ENCODE measurements around the gene PNMA6E. TPM values are rescaled to one million over a fixed set of nuclear protein-coding genes. Genes with fewer than 3 reads are reported as not detected.

Gene PNMA6E
- total and polyA plus RNA-seq, 7 experiments from 2014 or later = not detected

GRCh38 chrX:153434801-153435200 is 33.7 kb upstream of the PNMA6E start:
- intact Hi-C loops (cut with micrococcal nuclease) = no loop called here

DNA sequence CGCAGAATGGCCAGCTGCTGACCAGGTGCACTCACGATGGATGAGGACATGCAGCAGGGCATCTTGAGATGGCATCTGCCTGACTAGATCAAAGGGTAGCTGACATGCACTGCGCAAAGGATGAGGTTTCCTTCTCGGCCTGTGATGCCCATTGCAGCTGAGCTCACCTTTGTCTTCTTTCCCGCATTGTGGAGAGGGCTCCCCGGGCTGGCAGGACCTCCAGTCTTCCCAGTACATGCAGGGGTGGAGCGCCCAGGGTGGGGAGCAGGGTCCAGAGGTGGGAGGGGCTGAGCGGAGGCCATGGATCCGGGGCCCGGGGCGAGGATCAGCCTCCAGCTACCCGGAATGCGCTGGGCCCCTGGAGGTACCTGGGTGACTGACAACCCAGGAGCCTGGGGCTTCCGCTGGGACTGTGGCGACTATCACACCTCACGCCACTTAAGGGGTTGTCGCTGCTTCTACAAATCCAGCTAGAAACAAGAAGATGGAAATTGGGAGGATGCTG is 32.7 kb upstream of the PNMA6E start:
- Histone ChIP-seq H3K9me3 (ENCODE audit: control insufficient read depth in 2 of 3, low read length in 3 of 3) (no peaks in the 10 kb centered on the region), H3K36me3 (ENCODE audit: control insufficient read depth in 2 of 3, insufficient read depth in 3 of 3, low read length in 3 of 3) (no peaks in the 10 kb centered on the region), H3K27me3 (ENCODE audit: control insufficient read depth in 2 of 2, insufficient read depth in 2 of 2, low read length in 2 of 2) (no peaks in the 10 kb centered on the region), H3K4me3 (ENCODE audit: low read length) (no peak overlapping the region), H3K27ac (ENCODE audit: low read depth, low read length) (no peak overlapping the region), H3K4me1 (ENCODE audit: control insufficient read depth in 2 of 2, insufficient read depth in 2 of 2, low read length in 2 of 2) (no peaks in the 10 kb centered on the region)
- ChIA-PET POLR2A (no interaction called here), CTCF (no interaction called here)
- H3K36me3 Mint-ChIP-seq = peaks cover 0 to 5% (median 0%) of the 10 kb centered on the region in 5 donors
- H3K27ac Mint-ChIP-seq = no peak overlapping the region
- H3K9me3 Mint-ChIP-seq = peaks cover 0 to 12% (median 2%) of the 10 kb centered on the region in 11 donors
- intact Hi-C loops (cut with micrococcal nuclease) = no loop called here
- no peak overlapping the region for H3K4me3 Mint-ChIP-seq
- peaks cover 0 to 10% (median 2%) of the 10 kb centered on the region in 5 donors for H3K27me3 Mint-ChIP-seq
- no peak for DNase-seq
- ATAC-seq = no peak
- no peaks in the 10 kb centered on the region for H3K4me1 Mint-ChIP-seq

More at GRCh38 chrX:153434801-153435200, 33.7 kb upstream of the PNMA6E start:
- H3K27ac Mint-ChIP-seq = no peak overlapping the region
- H3K36me3 Mint-ChIP-seq = peaks cover 0 to 5% (median 0%) of the 10 kb centered on the region in 5 donors
- ChIA-PET POLR2A (no interaction called here), CTCF (no interaction called here)
- peaks cover 0 to 12% (median 2%) of the 10 kb centered on the region in 11 donors for H3K9me3 Mint-ChIP-seq
- no peak for ATAC-seq
- Histone ChIP-seq H3K9me3 (ENCODE audit: control insufficient read depth in 2 of 3, low read length in 3 of 3) (no peaks in the 10 kb centered on the region), H3K4me3 (ENCODE audit: low read length) (no peak overlapping the region), H3K27ac (ENCODE audit: low read depth, low read length) (no peak overlapping the region), H3K27me3 (ENCODE audit: control insufficient read depth in 2 of 2, insufficient read depth in 2 of 2, low read length in 2 of 2) (no peaks in the 10 kb centered on the region), H3K36me3 (ENCODE audit: control insufficient read depth in 2 of 3, insufficient read depth in 3 of 3, low read length in 3 of 3) (no peaks in the 10 kb centered on the region), H3K4me1 (ENCODE audit: control insufficient read depth in 2 of 2, insufficient read depth in 2 of 2, low read length in 2 of 2) (no peaks in the 10 kb centered on the region)
- H3K4me3 Mint-ChIP-seq = no peak overlapping the region
- no peaks in the 10 kb centered on the region for H3K4me1 Mint-ChIP-seq
- DNase-seq = no peak
- H3K27me3 Mint-ChIP-seq = peaks cover 0 to 10% (median 2%) of the 10 kb centered on the region in 5 donors

DNA sequence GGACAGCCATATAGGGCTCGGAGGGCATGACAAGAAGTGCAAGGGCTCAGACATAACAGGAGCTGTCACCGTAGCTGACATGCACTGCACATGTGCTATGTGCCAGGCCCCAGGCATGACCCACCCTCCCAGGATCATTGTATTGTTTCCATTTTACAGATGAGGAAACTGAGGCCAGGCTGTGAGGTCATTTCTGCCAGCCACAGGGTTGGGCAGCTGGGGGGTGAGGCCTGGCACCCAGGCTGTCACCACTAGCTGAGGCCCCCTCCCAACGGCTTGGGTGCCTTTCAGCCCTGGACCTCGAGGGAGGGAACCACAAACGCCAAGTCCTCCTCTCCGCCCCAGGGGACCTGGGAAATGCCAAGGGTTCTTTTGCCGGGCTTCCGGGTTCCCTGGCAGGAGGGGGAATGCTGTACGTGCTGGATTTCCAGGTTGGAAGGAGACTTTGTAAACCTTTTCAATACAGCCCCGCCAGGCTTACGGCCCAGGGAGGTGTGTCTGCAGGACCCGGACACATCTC is 32.1 kb upstream of the PNMA6E start:
- Mint-ChIP-seq H3K36me3 (peaks cover 0 to 5% (median 0%) of the 10 kb centered on the region in 5 donors), H3K4me3 (no peak overlapping the region), H3K27me3 (peaks cover 0 to 10% (median 0%) of the 10 kb centered on the region in 5 donors), H3K27ac (no peak overlapping the region), H3K9me3 (peaks cover 0 to 12% (median 2%) of the 10 kb centered on the region in 11 donors), H3K4me1 (no peaks in the 10 kb centered on the region)
- ATAC-seq (no peak), DNase-seq (no peak)
- intact Hi-C loops (cut with micrococcal nuclease) = no loop called here
- Histone ChIP-seq H3K9me3 (ENCODE audit: control insufficient read depth in 2 of 3, low read length in 3 of 3) (no peaks in the 10 kb centered on the region), H3K4me3 (ENCODE audit: low read length) (no peak overlapping the region), H3K27me3 (ENCODE audit: control insufficient read depth in 2 of 2, insufficient read depth in 2 of 2, low read length in 2 of 2) (no peaks in the 10 kb centered on the region), H3K4me1 (ENCODE audit: control insufficient read depth in 2 of 2, insufficient read depth in 2 of 2, low read length in 2 of 2) (no peaks in the 10 kb centered on the region), H3K36me3 (ENCODE audit: control insufficient read depth in 2 of 3, insufficient read depth in 3 of 3, low read length in 3 of 3) (no peaks in the 10 kb centered on the region), H3K27ac (ENCODE audit: low read depth, low read length) (no peak overlapping the region)
- CTCF ChIA-PET = no interaction called here
- POLR2A ChIA-PET = no interaction called here

DNA sequence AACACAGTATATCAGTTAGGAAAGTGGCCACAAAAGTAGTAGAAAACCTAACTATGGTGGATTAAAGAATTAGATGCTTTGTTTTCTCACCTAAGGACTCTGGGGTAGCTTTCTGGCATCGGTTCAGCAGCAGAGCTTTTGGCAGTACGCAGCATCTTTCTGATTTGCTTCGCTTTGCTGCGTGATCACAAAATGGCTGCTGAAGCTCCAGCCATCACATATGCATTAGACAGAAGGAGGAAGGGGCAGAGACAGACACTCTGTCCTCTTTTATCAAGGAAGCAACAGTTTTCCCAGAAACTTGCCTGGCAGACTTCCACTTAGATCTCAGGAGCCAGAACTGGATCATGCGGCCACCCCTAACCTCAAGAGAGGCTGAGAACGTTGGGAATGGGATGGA is 29.6 kb upstream of the PNMA6E start:
- no peak for ATAC-seq
- POLR2A ChIA-PET = no interaction called here
- H3K27me3 Mint-ChIP-seq = peaks cover 0 to 10% (median 2%) of the 10 kb centered on the region in 5 donors

GRCh38 chrX:153426204-153426603 is 25.1 kb upstream of the PNMA6E start:
- Mint-ChIP-seq H3K27ac (no peak overlapping the region), H3K36me3 (peaks cover 0 to 5% (median 3%) of the 10 kb centered on the region in 5 donors), H3K4me1 (no peaks in the 10 kb centered on the region), H3K27me3 (peaks cover 0 to 9% (median 2%) of the 10 kb centered on the region in 5 donors), H3K4me3 (no peak overlapping the region), H3K9me3 (peaks cover 0 to 22% (median 3%) of the 10 kb centered on the region in 11 donors)
- ATAC-seq = no peak
- intact Hi-C loops (cut with micrococcal nuclease) = no loop called here
- Histone ChIP-seq H3K4me3 (ENCODE audit: low read length) (no peak overlapping the region), H3K27ac (ENCODE audit: low read depth, low read length) (no peak overlapping the region), H3K36me3 (ENCODE audit: control insufficient read depth in 2 of 3, insufficient read depth in 3 of 3, low read length in 3 of 3) (no peaks in the 10 kb centered on the region), H3K9me3 (ENCODE audit: control insufficient read depth in 2 of 3, low read length in 3 of 3) (no peaks in the 10 kb centered on the region), H3K27me3 (ENCODE audit: control insufficient read depth in 2 of 2, insufficient read depth in 2 of 2, low read length in 2 of 2) (no peaks in the 10 kb centered on the region), H3K4me1 (ENCODE audit: control insufficient read depth in 2 of 2, insufficient read depth in 2 of 2, low read length in 2 of 2) (no peaks in the 10 kb centered on the region)
- no peak for DNase-seq
- ChIA-PET CTCF (no interaction called here), POLR2A (no interaction called here)

More for the DNA sequence above, 29.6 kb upstream of the PNMA6E start:
- H3K36me3 Mint-ChIP-seq = peaks cover 0 to 5% (median 3%) of the 10 kb centered on the region in 5 donors
- intact Hi-C loops (cut with micrococcal nuclease) = no loop called here
- no peak overlapping the region for H3K4me3 Mint-ChIP-seq
- no peaks in the 10 kb centered on the region for H3K4me1 Mint-ChIP-seq
- CTCF ChIA-PET = no interaction called here
- H3K27ac ChIP-seq (ENCODE audit: low read depth, low read length) = no peak overlapping the region
- H3K27me3 ChIP-seq (ENCODE audit: control insufficient read depth in 2 of 2, insufficient read depth in 2 of 2, low read length in 2 of 2) = no peaks in the 10 kb centered on the region
- H3K4me3 ChIP-seq (ENCODE audit: low read length) = no peak overlapping the region
- no peak overlapping the region for H3K27ac Mint-ChIP-seq
- H3K9me3 Mint-ChIP-seq = peaks cover 0 to 22% (median 3%) of the 10 kb centered on the region in 11 donors
- no peaks in the 10 kb centered on the region for H3K36me3 ChIP-seq (ENCODE audit: control insufficient read depth in 2 of 3, insufficient read depth in 3 of 3, low read length in 3 of 3)
- H3K4me1 ChIP-seq (ENCODE audit: control insufficient read depth in 2 of 2, insufficient read depth in 2 of 2, low read length in 2 of 2) = no peaks in the 10 kb centered on the region
- no peaks in the 10 kb centered on the region for H3K9me3 ChIP-seq (ENCODE audit: control insufficient read depth in 2 of 3, low read length in 3 of 3)
- no peak for DNase-seq

DNA sequence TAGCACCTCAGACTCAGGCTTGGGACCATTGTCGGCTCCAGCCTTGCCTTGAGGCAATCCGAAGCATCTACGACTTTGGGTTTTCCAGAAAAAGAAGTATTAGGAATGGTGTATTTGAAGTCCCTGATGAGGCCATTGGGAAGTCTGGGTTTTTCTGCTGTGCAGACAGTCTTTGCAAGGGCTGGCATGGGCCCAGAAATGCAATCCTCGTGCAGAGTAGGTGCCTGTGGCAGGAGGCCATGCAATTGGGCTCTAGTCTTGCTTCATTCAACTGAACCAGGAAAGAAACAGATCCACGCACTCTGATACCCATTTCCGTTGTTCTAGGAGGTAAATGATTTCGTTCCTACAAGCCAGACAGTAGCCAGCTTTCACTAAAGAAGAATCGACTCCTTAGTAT is 22.5 kb upstream of the PNMA6E start:
- H3K9me3 Mint-ChIP-seq = peaks cover 0 to 9% (median 2%) of the 10 kb centered on the region in 11 donors

GRCh38 chrX:153421856-153422255 is 20.7 kb upstream of the PNMA6E start:
- Histone ChIP-seq H3K27ac (ENCODE audit: low read depth, low read length) (no peak overlapping the region), H3K4me3 (ENCODE audit: low read length) (no peak overlapping the region), H3K36me3 (ENCODE audit: control insufficient read depth in 2 of 3, insufficient read depth in 3 of 3, low read length in 3 of 3) (no peaks in the 10 kb centered on the region), H3K4me1 (ENCODE audit: control insufficient read depth in 2 of 2, insufficient read depth in 2 of 2, low read length in 2 of 2) (no peaks in the 10 kb centered on the region), H3K27me3 (ENCODE audit: control insufficient read depth in 2 of 2, insufficient read depth in 2 of 2, low read length in 2 of 2) (no peaks in the 10 kb centered on the region), H3K9me3 (ENCODE audit: control insufficient read depth in 2 of 3, low read length in 3 of 3) (no peaks in the 10 kb centered on the region)
- no peak for DNase-seq
- intact Hi-C loops (cut with micrococcal nuclease) = no loop called here
- Mint-ChIP-seq H3K9me3 (peaks cover 0 to 3% (median 0%) of the 10 kb centered on the region in 11 donors), H3K27me3 (no peaks in the 10 kb centered on the region), H3K4me1 (no peaks in the 10 kb centered on the region), H3K27ac (no peak overlapping the region), H3K36me3 (peaks cover 0 to 6% (median 0%) of the 10 kb centered on the region in 5 donors), H3K4me3 (no peak overlapping the region)
- no peak for ATAC-seq
- ChIA-PET CTCF (no interaction called here), POLR2A (no interaction called here)

More for the DNA sequence above, 22.5 kb upstream of the PNMA6E start:
- no peaks in the 10 kb centered on the region for H3K4me1 ChIP-seq (ENCODE audit: control insufficient read depth in 2 of 2, insufficient read depth in 2 of 2, low read length in 2 of 2)
- no peak overlapping the region for H3K4me3 ChIP-seq (ENCODE audit: low read length)
- H3K27me3 ChIP-seq (ENCODE audit: control insufficient read depth in 2 of 2, insufficient read depth in 2 of 2, low read length in 2 of 2) = no peaks in the 10 kb centered on the region
- Mint-ChIP-seq H3K4me1 (no peaks in the 10 kb centered on the region), H3K36me3 (peaks cover 0 to 6% (median 0%) of the 10 kb centered on the region in 5 donors), H3K4me3 (no peak overlapping the region), H3K27me3 (peaks cover 0 to 2% (median 0%) of the 10 kb centered on the region in 5 donors), H3K27ac (no peak overlapping the region)
- no peaks in the 10 kb centered on the region for H3K36me3 ChIP-seq (ENCODE audit: control insufficient read depth in 2 of 3, insufficient read depth in 3 of 3, low read length in 3 of 3)
- ATAC-seq (no peak), DNase-seq (no peak)
- H3K27ac ChIP-seq (ENCODE audit: low read depth, low read length) = no peak overlapping the region
- POLR2A ChIA-PET = no interaction called here
- no peaks in the 10 kb centered on the region for H3K9me3 ChIP-seq (ENCODE audit: control insufficient read depth in 2 of 3, low read length in 3 of 3)
- intact Hi-C loops (cut with micrococcal nuclease) = no loop called here
- CTCF ChIA-PET = no interaction called here
